ENCODE results near the gene HLX. TPM values are rescaled to one million over a fixed set of nuclear protein-coding genes. Genes with fewer than 3 reads are reported as not detected.

Gene HLX
- total RNA-seq, 1 donor from 2014 or later = not detected

GRCh38 chr1:220894025-220894923, 15.0 kb downstream of the HLX start:
- H3K27me3 ChIP-seq = peaks cover 100% of the 10 kb centered on the region
- Mint-ChIP-seq H3K9me3 (peaks cover 16% of the 10 kb centered on the region), H3K4me3 (peak overlapping the region; percentile 76), H3K27ac (no peak overlapping the region), H3K27me3 (ENCODE audit: insufficient read depth, low read depth) (peaks cover 89% of the 10 kb centered on the region), H3K4me1 (peaks cover 17% of the 10 kb centered on the region), H3K36me3 (no peaks in the 10 kb centered on the region)
- no peak overlapping the region for H3K27ac ChIP-seq
- H3K4me3 ChIP-seq = peak overlapping the region; percentile 37
- peak; percentile 95 for TF ChIP-seq EZH2phosphoT487 (IDR thresholded peaks at IDR 0.05)
- peak; percentile 92 for TF ChIP-seq EZH2 (IDR thresholded peaks at IDR 0.05)
- peak; percentile 12 for TF ChIP-seq CTCF (IDR thresholded peaks at IDR 0.05)
- H2AFZ ChIP-seq (replicated peaks) = no peak overlapping the region
- H3K4me1 ChIP-seq = no peaks in the 10 kb centered on the region
- H3K4me2 ChIP-seq = peak overlapping the region; percentile 75
- H3K36me3 ChIP-seq = no peaks in the 10 kb centered on the region
- no peaks in the 10 kb centered on the region for H3F3A ChIP-seq (ENCODE audit: low read depth)
- no peaks in the 10 kb centered on the region for H3K79me2 ChIP-seq (ENCODE audit: low read depth)
- peak; percentile 65 for DNase-seq (ENCODE audit: low spot score)
- peaks cover 54% of the 10 kb centered on the region for H4K20me1 ChIP-seq (ENCODE audit: low read depth)
- no peaks in the 10 kb centered on the region for H3K9me3 ChIP-seq (ENCODE audit: low read depth)
- no peak overlapping the region for H3K9ac ChIP-seq

DNA sequence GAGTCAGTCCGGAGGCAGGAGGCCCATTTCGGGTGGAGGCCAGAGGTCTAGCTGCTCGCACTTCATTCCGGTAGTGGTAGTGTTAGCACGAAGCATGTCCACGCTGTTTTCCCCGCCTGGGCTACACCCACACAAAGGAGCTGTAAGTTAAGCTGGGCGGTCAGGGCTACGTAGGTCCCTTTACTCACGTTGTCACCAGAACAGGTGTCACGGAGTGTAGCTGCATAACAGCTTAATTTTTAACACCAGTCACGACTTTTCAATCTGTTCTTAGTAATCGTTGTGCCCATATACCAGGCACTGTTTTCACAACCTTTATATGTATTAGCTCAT, 15.6 kb downstream of the HLX start:
- peak overlapping the region; percentile 44 for H3K4me3 Mint-ChIP-seq
- H3F3A ChIP-seq (ENCODE audit: low read depth) = no peaks in the 10 kb centered on the region
- peaks cover 48% of the 10 kb centered on the region for H4K20me1 ChIP-seq (ENCODE audit: low read depth)
- no peak overlapping the region for H3K9ac ChIP-seq
- peak; percentile 39 for DNase-seq (ENCODE audit: low spot score)
- H3K36me3 ChIP-seq = no peaks in the 10 kb centered on the region
- peaks cover 16% of the 10 kb centered on the region for H3K9me3 Mint-ChIP-seq
- no peak overlapping the region for H3K27ac ChIP-seq
- peaks cover 100% of the 10 kb centered on the region for H3K27me3 ChIP-seq
- H3K79me2 ChIP-seq (ENCODE audit: low read depth) = no peaks in the 10 kb centered on the region
- peak overlapping the region; percentile 75 for H3K4me2 ChIP-seq
- no peak for TF ChIP-seq CTCF (IDR thresholded peaks at IDR 0.05)
- TF ChIP-seq EZH2phosphoT487 (IDR thresholded peaks at IDR 0.05) = peak; percentile 19
- no peak for TF ChIP-seq EZH2 (IDR thresholded peaks at IDR 0.05)
- H3K9me3 ChIP-seq (ENCODE audit: low read depth) = no peaks in the 10 kb centered on the region
- H3K36me3 Mint-ChIP-seq = no peaks in the 10 kb centered on the region
- H3K4me1 ChIP-seq = no peaks in the 10 kb centered on the region
- peaks cover 17% of the 10 kb centered on the region for H3K4me1 Mint-ChIP-seq
- no peak overlapping the region for H3K27ac Mint-ChIP-seq
- no peak overlapping the region for H2AFZ ChIP-seq (replicated peaks)
- H3K27me3 Mint-ChIP-seq (ENCODE audit: insufficient read depth, low read depth) = peaks cover 89% of the 10 kb centered on the region
- peak overlapping the region; percentile 37 for H3K4me3 ChIP-seq

DNA sequence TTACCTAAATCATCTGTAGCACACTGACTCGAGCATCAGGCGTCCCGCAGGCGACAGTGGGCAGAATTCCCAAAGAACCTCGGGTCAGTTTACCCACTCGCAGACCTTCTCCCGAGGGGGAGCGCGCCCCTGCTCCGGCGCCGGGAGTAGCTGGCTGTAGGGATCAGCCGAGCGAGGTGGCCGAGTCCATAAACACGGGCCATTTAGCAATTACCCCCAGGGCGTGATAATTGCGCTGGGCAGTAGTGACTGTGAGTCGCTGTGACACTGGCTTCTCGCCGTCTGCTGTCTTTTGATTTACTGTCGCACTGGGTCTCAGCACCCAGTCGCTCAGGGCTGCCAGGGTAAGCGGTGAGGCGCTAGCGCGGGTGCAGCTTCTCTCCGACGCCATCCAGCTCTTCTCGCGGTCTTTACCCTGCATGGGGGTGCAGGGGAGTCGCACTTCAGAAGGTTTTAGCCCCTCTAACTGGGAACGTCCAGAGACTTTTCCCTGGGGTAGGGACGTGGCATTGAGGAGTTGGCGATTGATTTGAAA, 16.2 kb downstream of the HLX start:
- peak; percentile 44 for DNase-seq (ENCODE audit: low spot score)
- no peak overlapping the region for H3K4me3 Mint-ChIP-seq
- H3K36me3 Mint-ChIP-seq = no peaks in the 10 kb centered on the region

More for the DNA sequence above, 16.2 kb downstream of the HLX start:
- Histone ChIP-seq H3K4me1 (no peaks in the 10 kb centered on the region), H3K9ac (no peak overlapping the region), H3K27ac (no peak overlapping the region), H3K79me2 (ENCODE audit: low read depth) (no peaks in the 10 kb centered on the region), H3K27me3 (peaks cover 100% of the 10 kb centered on the region), H3F3A (ENCODE audit: low read depth) (no peaks in the 10 kb centered on the region), H3K4me2 (peak overlapping the region; percentile 8), H4K20me1 (ENCODE audit: low read depth) (peaks cover 42% of the 10 kb centered on the region), H3K9me3 (ENCODE audit: low read depth) (no peaks in the 10 kb centered on the region), H3K4me3 (no peak overlapping the region), H3K36me3 (no peaks in the 10 kb centered on the region), H2AFZ (replicated peaks) (no peak overlapping the region)
- H3K9me3 Mint-ChIP-seq = peaks cover 16% of the 10 kb centered on the region
- no peak overlapping the region for H3K27ac Mint-ChIP-seq
- peaks cover 17% of the 10 kb centered on the region for H3K4me1 Mint-ChIP-seq
- H3K27me3 Mint-ChIP-seq (ENCODE audit: insufficient read depth, low read depth) = peaks cover 83% of the 10 kb centered on the region
- TF ChIP-seq EZH2 (IDR thresholded peaks at IDR 0.05) (peak; percentile 90), CTCF (IDR thresholded peaks at IDR 0.05) (no peak), EZH2phosphoT487 (IDR thresholded peaks at IDR 0.05) (peak; percentile 37)

Measured in neural progenitor cell (in vitro differentiated cells).